ENCODE data around the gene HSFX3. TPM values are rescaled to one million over a fixed set of nuclear protein-coding genes. Genes with fewer than 3 reads are reported as not detected.

Gene HSFX3
- total RNA-seq, 1 experiment from 2014 or later, result not detected

DNA sequence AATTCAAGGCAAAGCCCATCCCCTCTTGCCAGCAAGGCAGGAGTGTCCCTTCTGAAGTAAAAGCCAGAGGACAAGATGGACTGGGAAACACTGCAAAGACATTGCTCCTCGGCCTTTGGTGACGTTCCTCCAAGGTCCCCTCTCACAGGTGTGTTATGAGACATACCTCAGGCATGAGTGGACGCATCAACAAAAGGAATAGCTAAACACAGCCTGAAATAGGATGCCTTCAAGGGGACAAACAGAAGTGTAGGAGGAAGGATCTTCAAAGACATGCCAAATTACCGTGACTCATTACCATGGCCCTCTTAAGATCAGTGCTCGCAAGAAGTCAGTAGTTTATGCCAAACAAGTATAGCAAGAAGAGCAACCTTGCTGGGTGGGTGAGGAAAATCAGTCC lies 38.6 kb downstream of the HSFX3 start:
- Histone ChIP-seq H3K27ac (ENCODE audit: insufficient read length, low read depth, low read length) (no peak overlapping the region), H2BK12ac (ENCODE audit: insufficient read length, low read depth, low read length) (no peak overlapping the region), H3K23me2 (ENCODE audit: insufficient read length, low read depth, low read length, poor library complexity, severe bottlenecking) (no peaks in the 10 kb centered on the region), H3K27me3 (ENCODE audit: insufficient read depth, low read length) (no peaks in the 10 kb centered on the region), H4K91ac (ENCODE audit: insufficient read length, low read depth, low read length) (no peak overlapping the region), H3K9ac (ENCODE audit: extremely low read depth, insufficient read length, low read length) (no peak overlapping the region), H3K23ac (ENCODE audit: insufficient read length, low read depth, low read length) (no peak overlapping the region), H3K79me2 (ENCODE audit: insufficient read depth, low read length) (no peaks in the 10 kb centered on the region), H3K79me1 (ENCODE audit: insufficient read depth, low read depth, low read length, poor library complexity, severe bottlenecking) (no peaks in the 10 kb centered on the region), H4K20me1 (ENCODE audit: control insufficient read depth, insufficient read depth, insufficient read length) (no peaks in the 10 kb centered on the region), H2BK120ac (ENCODE audit: low read depth, low read length, poor library complexity, severe bottlenecking) (no peak overlapping the region), H2AFZ (ENCODE audit: low read length) (no peak overlapping the region), H3K56ac (ENCODE audit: insufficient read length, low read depth, low read length) (no peak overlapping the region), H2BK5ac (ENCODE audit: insufficient read length, low read length) (no peak overlapping the region), H2BK20ac (ENCODE audit: low read depth, low read length, poor library complexity, severe bottlenecking) (no peak overlapping the region), H4K5ac (ENCODE audit: insufficient read length, low read depth, low read length) (no peak overlapping the region), H3K14ac (ENCODE audit: insufficient read depth, low read length) (no peak overlapping the region), H3T11ph (ENCODE audit: low read length) (no peak overlapping the region), H3K4ac (ENCODE audit: low read depth, low read length) (no peak overlapping the region), H3K18ac (ENCODE audit: insufficient read length, low read depth, low read length) (no peak overlapping the region), H4K8ac (replicated peaks; ENCODE audit: insufficient read length, low read depth, low read length) (no peak overlapping the region), H2BK15ac (ENCODE audit: low read depth, low read length) (no peak overlapping the region), H3K4me1 (ENCODE audit: insufficient read depth, low read length) (no peaks in the 10 kb centered on the region), H3K9me3 (ENCODE audit: control insufficient read depth, low read depth, low read length) (peaks cover 46% of the 10 kb centered on the region), H3K4me2 (ENCODE audit: insufficient read depth, insufficient read length, low read length) (no peak overlapping the region), H2AK5ac (ENCODE audit: insufficient read length, low read length) (no peak overlapping the region)
- TF ChIP-seq, protein P1, sequence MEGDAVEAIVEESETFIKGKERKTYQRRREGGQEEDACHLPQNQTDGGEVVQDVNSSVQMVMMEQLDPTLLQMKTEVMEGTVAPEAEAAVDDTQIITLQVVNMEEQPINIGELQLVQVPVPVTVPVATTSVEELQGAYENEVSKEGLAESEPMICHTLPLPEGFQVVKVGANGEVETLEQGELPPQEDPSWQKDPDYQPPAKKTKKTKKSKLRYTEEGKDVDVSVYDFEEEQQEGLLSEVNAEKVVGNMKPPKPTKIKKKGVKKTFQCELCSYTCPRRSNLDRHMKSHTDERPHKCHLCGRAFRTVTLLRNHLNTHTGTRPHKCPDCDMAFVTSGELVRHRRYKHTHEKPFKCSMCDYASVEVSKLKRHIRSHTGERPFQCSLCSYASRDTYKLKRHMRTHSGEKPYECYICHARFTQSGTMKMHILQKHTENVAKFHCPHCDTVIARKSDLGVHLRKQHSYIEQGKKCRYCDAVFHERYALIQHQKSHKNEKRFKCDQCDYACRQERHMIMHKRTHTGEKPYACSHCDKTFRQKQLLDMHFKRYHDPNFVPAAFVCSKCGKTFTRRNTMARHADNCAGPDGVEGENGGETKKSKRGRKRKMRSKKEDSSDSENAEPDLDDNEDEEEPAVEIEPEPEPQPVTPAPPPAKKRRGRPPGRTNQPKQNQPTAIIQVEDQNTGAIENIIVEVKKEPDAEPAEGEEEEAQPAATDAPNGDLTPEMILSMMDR (conservative IDR thresholded peaks at IDR 0.05), result no peak
- no peak overlapping the region for H3K27ac Mint-ChIP-seq
- WGBS (ENCODE audit: extremely low coverage, insufficient read length, low lambda C conversion rate), result no CpG with 5 or more reads among the region's 5 CpGs
- no peak overlapping the region for H3K4me3 Mint-ChIP-seq
- peaks cover 6% of the 10 kb centered on the region for H3K27me3 Mint-ChIP-seq (ENCODE audit: low read depth)
- peaks cover 63 to 71% of the 10 kb centered on the region in 2 experiments for H3K9me3 Mint-ChIP-seq
- DNase-seq, result no peak
- H3K4me1 Mint-ChIP-seq, result peaks cover 15 to 16% of the 10 kb centered on the region in 2 experiments
- H3K36me3 Mint-ChIP-seq (ENCODE audit: insufficient read depth in 1 of 3, low read depth in 3 of 3), result peaks cover 0 to 1% (median 1%) of the 10 kb centered on the region in 3 experiments; a peak in 3 of 7 replicates

All from H9 (cell line).